SK-N-SH (cell line): Measurements from ENCODE around the gene HAGHL. TPM values are rescaled to one million over a fixed set of nuclear protein-coding genes. Genes with fewer than 3 reads are reported as not detected.

Experiments
- CTCF ChIA-PET: fragments of 300-600, 350-600 bp; formaldehyde crosslinking; extraction: SDS; loops from one replicate; lab custom pipeline; 2021; lab: Yijun Ruan, JAX
- POLR2A ChIA-PET: fragments of 350-600 bp; sonication (Branson Sonifier 250); formaldehyde crosslinking; extraction: SDS; loops from one replicate; lab custom pipeline; 2020; ENCODE audit warnings: antibody characterized with exemption, inconsistent platforms; lab: Yijun Ruan, JAX
- DNase-seq: peaks from one replicate; pipeline ENCODE4 v3.0.0; 2012
- H2AFZ ChIP-seq: fragments of 200-600 bp; sonication (generic); 2 replicates; pipeline ENCODE4 v1.8.1; 2016; ENCODE audit warnings: antibody characterized with exemption, mild to moderate bottlenecking, low read depth
- H3F3A ChIP-seq: fragments of 200-600 bp; sonication (generic); replicated peaks from 2 replicates; pipeline ENCODE3; 2016; ENCODE audit warnings: antibody characterized with exemption, mild to moderate bottlenecking; ENCODE audit not compliant: insufficient read depth
- H3K27ac ChIP-seq, 2 experiments: fragments of 200-500 bp in 1 of 2; fragments of 200-600 bp in 1 of 2; sonication (Bioruptor generic) in 1 of 2; sonication (generic), shearing (Covaris generic) in 1 of 2; 2 replicates each; pipeline versions ENCODE4 v1.5.1 to v1.6.1; 2014 to 2016; ENCODE audit warnings: low read depth in 2 of 2, inconsistent platforms in 1 of 2, low read length in 1 of 2, mild to moderate bottlenecking in 1 of 2, mixed read lengths in 1 of 2
- H3K27me3 ChIP-seq: fragments of 200-600 bp; sonication (generic), shearing (Covaris generic); 2 replicates; pipeline ENCODE4 v1.6.1; 2016; ENCODE audit warnings: mixed run types; ENCODE audit not compliant: insufficient read depth
- H3K36me3 ChIP-seq, 2 experiments: fragments of 200-500 bp in 1 of 2; fragments of 200-600 bp in 1 of 2; sonication (Bioruptor generic) in 1 of 2; sonication (generic) in 1 of 2; replicated peaks in 1 of 2; 2 replicates each; pipeline versions ENCODE3 to v1.5.1; 2014 to 2016; ENCODE audit warnings: low read length in 1 of 2, mild to moderate bottlenecking in 1 of 2; ENCODE audit not compliant: insufficient read depth in 2 of 2, control insufficient read depth in 1 of 2
- H3K4me1 ChIP-seq, 2 experiments: fragments of 200-500 bp in 1 of 2; fragments of 200-600 bp in 1 of 2; sonication (Bioruptor generic) in 1 of 2; sonication (generic), shearing (Covaris generic) in 1 of 2; 2 replicates each; pipeline versions ENCODE4 v1.5.1 to v1.6.1; 2014 to 2016; ENCODE audit warnings: low read depth in 1 of 2, low read length in 1 of 2, mixed run types in 1 of 2; ENCODE audit not compliant: insufficient read depth in 2 of 2, control insufficient read depth in 1 of 2
- H3K4me2 ChIP-seq: fragments of 200-600 bp; sonication (generic), shearing (Covaris generic); 2 replicates; pipeline ENCODE4 v1.6.1; 2017; ENCODE audit warnings: mixed run types
- H3K4me3 ChIP-seq, 2 experiments: fragments of 200-500 bp in 1 of 2; fragments of 200-600 bp in 1 of 2; sonication (Bioruptor generic) in 1 of 2; sonication (generic), shearing (Covaris generic) in 1 of 2; 2 replicates each; pipeline versions ENCODE4 v1.5.1 to v1.8.1; 2014 to 2016; ENCODE audit warnings: low read depth in 2 of 2, inconsistent platforms in 1 of 2, low read length in 1 of 2, mild to moderate bottlenecking in 1 of 2, mixed read lengths in 1 of 2, moderate library complexity in 1 of 2
- H3K79me2 ChIP-seq: fragments of 200-600 bp; sonication (generic); 2 replicates; pipeline ENCODE4 v1.8.1; 2017; ENCODE audit warnings: mild to moderate bottlenecking; ENCODE audit not compliant: insufficient read depth
- H3K9ac ChIP-seq: fragments of 200-600 bp; sonication (generic); 2 replicates; pipeline ENCODE4 v1.6.1; 2017; ENCODE audit warnings: mixed run types
- H3K9me2 ChIP-seq: fragments of 200-600 bp; sonication (generic); 2 replicates; pipeline ENCODE4 v1.6.1; 2017; ENCODE audit warnings: mixed run types
- H3K9me3 ChIP-seq: fragments of 200-600 bp; sonication (generic); 2 replicates; pipeline ENCODE4 v1.6.1; 2017; ENCODE audit warnings: mixed run types, mild to moderate bottlenecking, moderate library complexity
- H4K20me1 ChIP-seq: fragments of 200-600 bp; sonication (generic); 2 replicates; pipeline ENCODE4 v1.6.1; 2017; ENCODE audit warnings: mild to moderate bottlenecking, mixed run types; ENCODE audit not compliant: insufficient read depth
- CHD2 ChIP-seq: fragments of 150-350 bp; IDR thresholded peaks from 2 replicates; pipeline ENCODE4 v1.6.1; 2018; ENCODE audit warnings: low read length; ENCODE audit not compliant: partially characterized antibody
- EP300 ChIP-seq, 2 experiments: IDR thresholded peaks; 2 replicates each; pipeline versions ENCODE4 v1.4.0 to v1.6.1; 2012; ENCODE audit warnings: borderline replicate concordance in 1 of 2, low read depth in 1 of 2, low read length in 1 of 2
- EZH2phosphoT487 ChIP-seq: fragments of 200-600 bp; sonication (generic); IDR thresholded peaks from 2 replicates; pipeline ENCODE4 v1.6.1; 2017; ENCODE audit warnings: low read depth, mixed run types, mild to moderate bottlenecking, antibody characterized with exemption, moderate library complexity, borderline replicate concordance
- FOSL2 ChIP-seq: IDR thresholded peaks from 2 replicates; pipeline ENCODE4 v1.4.0; 2012; ENCODE audit warnings: low read depth, mild to moderate bottlenecking, moderate library complexity, borderline replicate concordance
- FOXJ3 ChIP-seq: sonication (generic); formaldehyde crosslinking; IDR thresholded peaks from 2 replicates; pipeline ENCODE4 v1.5.1; 2020; ENCODE audit warnings: mild to moderate bottlenecking, missing genetic modification reagents
- FOXM1 ChIP-seq: IDR thresholded peaks from 2 replicates; pipeline ENCODE4 v1.4.0; 2012; ENCODE audit warnings: low read depth, mild to moderate bottlenecking
- JUND ChIP-seq: IDR thresholded peaks from 2 replicates; pipeline ENCODE4 v1.4.0; 2012
- MXI1 ChIP-seq: IDR thresholded peaks from 2 replicates; pipeline ENCODE4 v1.6.1; 2012; ENCODE audit warnings: mild to moderate bottlenecking, low read depth, low read length, improper control_type of control experiment
- POLR2AphosphoS5 ChIP-seq: IDR thresholded peaks from 2 replicates; pipeline ENCODE4 v1.6.1; 2012; ENCODE audit warnings: low read depth, low read length
- RAD21 ChIP-seq: IDR thresholded peaks from 2 replicates; pipeline ENCODE4 v1.6.1; 2012; ENCODE audit warnings: mild to moderate bottlenecking, low read length
- RCOR1 ChIP-seq: fragments of 150-350 bp; IDR thresholded peaks from 2 replicates; pipeline ENCODE4 v1.6.1; 2017; ENCODE audit warnings: antibody characterized with exemption, low read length
- RFX5 ChIP-seq: IDR thresholded peaks from 2 replicates; pipeline ENCODE4 v1.6.1; 2012; ENCODE audit warnings: mild to moderate bottlenecking, improper control_type of control experiment, low read length
- SIN3A ChIP-seq: IDR thresholded peaks from 2 replicates; pipeline ENCODE4 v1.6.1; 2012; ENCODE audit warnings: low read depth, mild to moderate bottlenecking, low read length, moderate library complexity, borderline replicate concordance
- SMC3 ChIP-seq: IDR thresholded peaks from 2 replicates; pipeline ENCODE4 v1.6.1; 2012; ENCODE audit warnings: low read depth, low read length, improper control_type of control experiment
- WGBS: methylation state at CpG from one replicate; pipeline ENCODE4 v1.1.6; 2017; ENCODE audit warnings: low lambda C conversion rate; 5-methylcytosine and 5-hydroxymethylcytosine counted together
- polyA plus RNA-seq, 3 experiments: library from polyadenylated mRNA; depleted of rRNA; stranded (reverse); fragments of >200 nt; gene quantifications; 2 replicates each; pipeline ENCODE4 v1.2.3, GENCODE V29; 2012
- TF ChIP-seq, protein P1 (sequence below): IDR thresholded peaks from 2 replicates; pipeline ENCODE4 v1.6.1; 2012; ENCODE audit warnings: mild to moderate bottlenecking, low read depth, low read length, moderate library complexity
- TF ChIP-seq, protein P2 (sequence below): fragments of 150-350 bp; IDR thresholded peaks from 2 replicates; pipeline ENCODE4 v1.6.1; 2017; ENCODE audit warnings: antibody characterized with exemption, low read length, low read depth, borderline replicate concordance
- TF ChIP-seq, protein P3 (sequence below): fragments of 200-600 bp; sonication (generic); IDR thresholded peaks from 2 replicates; pipeline ENCODE4 v1.6.1; 2017; ENCODE audit warnings: antibody characterized with exemption, mild to moderate bottlenecking, moderate library complexity
- TF ChIP-seq, protein P4 (sequence below): IDR thresholded peaks from 2 replicates; pipeline ENCODE4; 2012
- TF ChIP-seq, protein P5 (sequence below): IDR thresholded peaks from 2 replicates; pipeline ENCODE4 v1.4.0; 2012; ENCODE audit warnings: low read depth, borderline replicate concordance

HAGHL gene
- polyA plus RNA-seq, 1 of the 3 experiments (the other 2 are of a cell fraction), result 65.5 TPM

DNA sequence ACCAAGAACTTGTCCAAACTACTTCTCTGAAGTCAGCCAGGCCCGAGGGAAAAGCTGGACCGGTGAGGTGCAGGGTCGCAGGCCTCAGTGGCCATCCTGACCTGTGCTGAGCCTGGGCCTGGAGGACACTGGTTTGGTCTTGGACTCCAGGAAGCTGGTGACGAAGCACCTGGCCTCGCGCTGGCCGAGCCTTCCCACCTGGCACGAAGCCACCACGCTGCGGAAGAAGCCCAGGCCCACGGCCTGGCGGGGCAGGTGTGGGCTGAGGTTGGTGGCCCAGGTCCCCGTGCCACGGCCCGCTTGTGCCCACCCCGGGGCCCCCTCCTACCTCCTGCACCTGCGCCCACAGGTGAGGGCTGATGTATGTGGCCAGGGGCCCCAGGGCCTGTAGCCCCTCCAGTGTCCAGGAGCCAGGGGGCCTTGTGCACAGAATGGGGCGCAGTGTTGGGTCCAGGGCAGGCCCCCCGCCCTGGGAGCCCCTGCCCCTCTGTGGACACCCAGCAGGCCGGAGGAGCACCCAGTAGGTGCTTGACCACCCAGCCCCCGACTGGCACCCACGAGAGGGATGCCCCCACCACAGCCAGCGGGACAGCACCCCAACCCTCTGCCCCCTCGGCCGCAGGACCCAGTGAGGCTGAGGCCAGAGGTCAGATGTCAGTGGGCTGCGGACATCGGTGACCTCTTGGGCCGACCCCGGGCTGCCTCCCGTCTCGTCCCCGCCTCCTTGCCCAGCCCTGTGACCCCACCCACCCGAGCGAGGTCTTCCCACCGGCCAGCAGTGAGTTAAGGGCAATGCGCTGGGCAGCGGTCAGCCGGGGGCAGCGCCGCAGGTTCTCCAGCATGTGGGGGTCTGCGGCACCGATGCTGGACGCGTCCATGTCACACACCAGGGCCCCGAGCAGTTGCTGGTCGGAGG is 47.4 kb downstream of the HAGHL start (continued):
- TF ChIP-seq, protein P1, sequence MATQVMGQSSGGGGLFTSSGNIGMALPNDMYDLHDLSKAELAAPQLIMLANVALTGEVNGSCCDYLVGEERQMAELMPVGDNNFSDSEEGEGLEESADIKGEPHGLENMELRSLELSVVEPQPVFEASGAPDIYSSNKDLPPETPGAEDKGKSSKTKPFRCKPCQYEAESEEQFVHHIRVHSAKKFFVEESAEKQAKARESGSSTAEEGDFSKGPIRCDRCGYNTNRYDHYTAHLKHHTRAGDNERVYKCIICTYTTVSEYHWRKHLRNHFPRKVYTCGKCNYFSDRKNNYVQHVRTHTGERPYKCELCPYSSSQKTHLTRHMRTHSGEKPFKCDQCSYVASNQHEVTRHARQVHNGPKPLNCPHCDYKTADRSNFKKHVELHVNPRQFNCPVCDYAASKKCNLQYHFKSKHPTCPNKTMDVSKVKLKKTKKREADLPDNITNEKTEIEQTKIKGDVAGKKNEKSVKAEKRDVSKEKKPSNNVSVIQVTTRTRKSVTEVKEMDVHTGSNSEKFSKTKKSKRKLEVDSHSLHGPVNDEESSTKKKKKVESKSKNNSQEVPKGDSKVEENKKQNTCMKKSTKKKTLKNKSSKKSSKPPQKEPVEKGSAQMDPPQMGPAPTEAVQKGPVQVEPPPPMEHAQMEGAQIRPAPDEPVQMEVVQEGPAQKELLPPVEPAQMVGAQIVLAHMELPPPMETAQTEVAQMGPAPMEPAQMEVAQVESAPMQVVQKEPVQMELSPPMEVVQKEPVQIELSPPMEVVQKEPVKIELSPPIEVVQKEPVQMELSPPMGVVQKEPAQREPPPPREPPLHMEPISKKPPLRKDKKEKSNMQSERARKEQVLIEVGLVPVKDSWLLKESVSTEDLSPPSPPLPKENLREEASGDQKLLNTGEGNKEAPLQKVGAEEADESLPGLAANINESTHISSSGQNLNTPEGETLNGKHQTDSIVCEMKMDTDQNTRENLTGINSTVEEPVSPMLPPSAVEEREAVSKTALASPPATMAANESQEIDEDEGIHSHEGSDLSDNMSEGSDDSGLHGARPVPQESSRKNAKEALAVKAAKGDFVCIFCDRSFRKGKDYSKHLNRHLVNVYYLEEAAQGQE, result no peak
- no peak for TF ChIP-seq EZH2phosphoT487
- TF ChIP-seq, protein P2, sequence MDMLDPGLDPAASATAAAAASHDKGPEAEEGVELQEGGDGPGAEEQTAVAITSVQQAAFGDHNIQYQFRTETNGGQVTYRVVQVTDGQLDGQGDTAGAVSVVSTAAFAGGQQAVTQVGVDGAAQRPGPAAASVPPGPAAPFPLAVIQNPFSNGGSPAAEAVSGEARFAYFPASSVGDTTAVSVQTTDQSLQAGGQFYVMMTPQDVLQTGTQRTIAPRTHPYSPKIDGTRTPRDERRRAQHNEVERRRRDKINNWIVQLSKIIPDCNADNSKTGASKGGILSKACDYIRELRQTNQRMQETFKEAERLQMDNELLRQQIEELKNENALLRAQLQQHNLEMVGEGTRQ, result no peak
- TF ChIP-seq MXI1, result no peak
- TF ChIP-seq FOXJ3 (CRISPR knock-in tag), result no peak
- no peak for TF ChIP-seq RFX5

DNA sequence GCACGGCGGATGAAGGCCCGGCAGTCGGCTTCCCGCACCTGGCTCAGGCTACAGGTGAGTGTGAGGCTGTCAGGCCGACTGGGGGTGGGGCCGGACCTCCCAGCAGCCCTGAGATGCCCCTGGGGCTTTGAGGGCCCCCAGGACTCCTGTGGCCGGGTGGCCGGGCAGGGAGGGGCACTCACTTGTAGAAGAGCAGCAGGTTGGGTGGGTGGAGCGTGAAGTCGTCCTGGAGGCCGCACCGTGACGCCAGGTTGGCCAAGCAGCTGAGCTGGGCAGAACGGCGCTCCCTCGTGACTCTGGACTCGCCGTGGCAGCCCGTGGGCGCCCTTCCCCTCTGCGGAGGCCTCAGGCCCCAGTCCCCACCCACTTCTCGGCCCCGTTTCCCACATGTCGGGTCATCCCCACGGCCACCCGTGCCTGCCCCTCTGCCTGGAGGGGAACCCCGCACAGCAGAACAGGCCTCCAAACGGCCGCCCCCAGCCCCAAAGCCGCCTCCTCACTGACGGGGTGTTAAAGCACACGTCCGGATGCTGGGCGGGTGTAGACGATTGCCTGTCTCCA is 48.4 kb downstream of the HAGHL start:
- Histone ChIP-seq H3K79me2 (no peaks in the 10 kb centered on the region), H3K9me2 (no peaks in the 10 kb centered on the region), H3K36me3 (no peaks in the 10 kb centered on the region), H2AFZ (no peak overlapping the region), H3K4me2 (no peak overlapping the region), H4K20me1 (no peaks in the 10 kb centered on the region), H3K27ac (no peak overlapping the region), H3K4me3 (no peak overlapping the region), H3K9ac (no peak overlapping the region), H3K4me1 (no peaks in the 10 kb centered on the region), H3K27me3 (no peaks in the 10 kb centered on the region), H3K9me3 (no peaks in the 10 kb centered on the region), H3F3A (no peaks in the 10 kb centered on the region)
- ChIA-PET CTCF (interaction anchor here (1.2 kb wide), 1 partner anchor 11 kb away, joined by 3 read pairs; no protein-coding TSS in a partner anchor), POLR2A (interaction anchor here (0.6 kb wide), 1 partner anchor 102 kb away, joined by 3 read pairs; no protein-coding TSS in a partner anchor)
- 89% methylated on average over 13 of the region's 36 CpGs for WGBS
- no peak for DNase-seq
- TF ChIP-seq, protein P3, sequence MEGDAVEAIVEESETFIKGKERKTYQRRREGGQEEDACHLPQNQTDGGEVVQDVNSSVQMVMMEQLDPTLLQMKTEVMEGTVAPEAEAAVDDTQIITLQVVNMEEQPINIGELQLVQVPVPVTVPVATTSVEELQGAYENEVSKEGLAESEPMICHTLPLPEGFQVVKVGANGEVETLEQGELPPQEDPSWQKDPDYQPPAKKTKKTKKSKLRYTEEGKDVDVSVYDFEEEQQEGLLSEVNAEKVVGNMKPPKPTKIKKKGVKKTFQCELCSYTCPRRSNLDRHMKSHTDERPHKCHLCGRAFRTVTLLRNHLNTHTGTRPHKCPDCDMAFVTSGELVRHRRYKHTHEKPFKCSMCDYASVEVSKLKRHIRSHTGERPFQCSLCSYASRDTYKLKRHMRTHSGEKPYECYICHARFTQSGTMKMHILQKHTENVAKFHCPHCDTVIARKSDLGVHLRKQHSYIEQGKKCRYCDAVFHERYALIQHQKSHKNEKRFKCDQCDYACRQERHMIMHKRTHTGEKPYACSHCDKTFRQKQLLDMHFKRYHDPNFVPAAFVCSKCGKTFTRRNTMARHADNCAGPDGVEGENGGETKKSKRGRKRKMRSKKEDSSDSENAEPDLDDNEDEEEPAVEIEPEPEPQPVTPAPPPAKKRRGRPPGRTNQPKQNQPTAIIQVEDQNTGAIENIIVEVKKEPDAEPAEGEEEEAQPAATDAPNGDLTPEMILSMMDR, result no peak
- TF ChIP-seq, protein P2, result no peak
- TF ChIP-seq FOSL2, result no peak
- no peak for TF ChIP-seq CHD2
- no peak for TF ChIP-seq SMC3
- TF ChIP-seq JUND, result no peak
- TF ChIP-seq, protein P4, sequence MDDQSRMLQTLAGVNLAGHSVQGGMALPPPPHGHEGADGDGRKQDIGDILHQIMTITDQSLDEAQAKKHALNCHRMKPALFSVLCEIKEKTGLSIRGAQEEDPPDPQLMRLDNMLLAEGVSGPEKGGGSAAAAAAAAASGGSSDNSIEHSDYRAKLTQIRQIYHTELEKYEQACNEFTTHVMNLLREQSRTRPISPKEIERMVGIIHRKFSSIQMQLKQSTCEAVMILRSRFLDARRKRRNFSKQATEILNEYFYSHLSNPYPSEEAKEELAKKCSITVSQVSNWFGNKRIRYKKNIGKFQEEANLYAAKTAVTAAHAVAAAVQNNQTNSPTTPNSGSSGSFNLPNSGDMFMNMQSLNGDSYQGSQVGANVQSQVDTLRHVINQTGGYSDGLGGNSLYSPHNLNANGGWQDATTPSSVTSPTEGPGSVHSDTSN, result no peak
- no peak for TF ChIP-seq RCOR1
- TF ChIP-seq, protein P5, sequence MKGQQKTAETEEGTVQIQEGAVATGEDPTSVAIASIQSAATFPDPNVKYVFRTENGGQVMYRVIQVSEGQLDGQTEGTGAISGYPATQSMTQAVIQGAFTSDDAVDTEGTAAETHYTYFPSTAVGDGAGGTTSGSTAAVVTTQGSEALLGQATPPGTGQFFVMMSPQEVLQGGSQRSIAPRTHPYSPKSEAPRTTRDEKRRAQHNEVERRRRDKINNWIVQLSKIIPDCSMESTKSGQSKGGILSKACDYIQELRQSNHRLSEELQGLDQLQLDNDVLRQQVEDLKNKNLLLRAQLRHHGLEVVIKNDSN, result no peak
- no peak for TF ChIP-seq FOXJ3 (CRISPR knock-in tag)
- TF ChIP-seq SIN3A, result no peak
- TF ChIP-seq RAD21, result no peak
- no peak for TF ChIP-seq FOXM1
- TF ChIP-seq EP300 (IDR thresholded peaks at IDR 0.05; ENCODE audit: borderline replicate concordance in 1 of 2, low read depth in 1 of 2, low read length in 1 of 2), result no peak
- no peak for TF ChIP-seq POLR2AphosphoS5
